Measurements from ENCODE around the gene DDRGK1.
A peak's percentile ranks its signal among the peaks of the same experiment; 100 is the strongest.
"Not testable (repeated sequence)": the region's sequence is repeated elsewhere in the genome, so short reads cannot be mapped to it uniquely, and the experiment has no call there.

Gene DDRGK1

DNA sequence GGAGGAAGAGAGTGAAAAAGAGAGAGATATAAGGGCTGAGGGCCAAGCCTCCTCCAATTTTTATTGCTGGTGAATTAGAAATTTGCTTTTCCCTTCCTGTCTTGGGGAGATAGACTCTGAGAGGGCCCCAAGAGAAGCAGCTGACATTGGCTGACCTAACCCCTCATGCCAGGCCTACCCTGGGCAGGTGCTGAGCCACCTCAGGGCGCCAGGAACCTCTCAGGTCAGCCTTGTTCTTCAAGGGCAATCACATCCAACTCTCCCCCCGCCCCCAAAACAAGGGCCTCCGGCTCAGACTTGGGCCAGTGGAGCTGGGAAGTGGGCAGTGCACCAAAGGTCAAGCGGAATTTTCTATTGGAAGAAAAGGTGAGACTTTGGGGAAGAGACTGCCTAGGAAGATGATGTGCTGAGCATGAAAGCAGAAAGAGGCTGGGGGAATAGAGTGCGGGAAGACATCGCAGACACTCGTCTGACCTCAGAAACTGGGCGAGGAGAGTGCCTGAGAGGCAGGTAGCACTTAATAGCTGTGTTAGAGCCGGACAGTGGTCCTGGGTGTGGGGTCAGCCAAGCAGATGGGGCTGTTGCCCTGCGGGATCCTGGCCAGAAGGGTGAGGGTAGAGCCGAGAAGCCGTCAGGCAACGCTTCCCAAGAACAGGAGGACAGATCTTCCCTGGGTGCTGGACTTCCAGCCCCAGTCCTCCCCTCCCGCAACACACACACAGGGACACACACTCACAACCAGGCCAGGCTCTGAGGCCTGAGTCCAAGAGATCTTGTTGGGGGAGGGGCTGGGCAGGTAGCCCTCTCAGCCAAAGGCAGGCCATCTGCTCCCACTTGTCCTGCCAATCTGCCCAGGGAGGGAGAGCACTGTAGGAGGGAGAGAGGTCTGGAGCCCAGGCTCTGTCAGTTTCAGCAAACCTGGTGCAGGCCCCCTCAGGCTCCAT lies 41.1 kb downstream of the DDRGK1 start:
- DNase-seq, result no peak

DNA sequence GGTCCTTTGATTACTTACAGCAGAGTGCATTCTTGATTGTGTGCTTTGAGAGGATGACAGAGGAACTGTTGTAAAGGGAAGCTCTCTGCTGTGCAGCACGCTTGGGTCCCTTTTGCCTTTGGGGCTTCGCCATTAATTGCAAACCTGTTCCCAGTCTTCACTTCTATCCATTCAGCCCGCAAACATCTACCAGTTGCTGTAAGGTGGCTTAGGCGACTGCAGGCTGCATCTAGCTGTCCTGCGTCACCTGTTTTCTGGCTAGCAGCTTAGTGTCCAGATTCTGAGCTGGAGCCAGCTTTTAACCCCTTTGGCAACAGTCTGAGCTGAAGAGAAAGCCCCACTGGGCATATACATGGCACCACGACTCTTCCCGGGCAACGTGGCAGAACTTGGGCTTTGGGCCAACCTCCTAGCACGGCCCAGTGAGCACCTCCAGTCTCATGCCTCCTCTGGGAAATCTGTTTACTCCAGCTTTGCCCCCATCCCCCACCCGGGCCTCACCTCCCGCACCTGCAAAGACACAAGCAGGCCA lies 42.3 kb downstream of the DDRGK1 start:
- no peak for DNase-seq

DNA sequence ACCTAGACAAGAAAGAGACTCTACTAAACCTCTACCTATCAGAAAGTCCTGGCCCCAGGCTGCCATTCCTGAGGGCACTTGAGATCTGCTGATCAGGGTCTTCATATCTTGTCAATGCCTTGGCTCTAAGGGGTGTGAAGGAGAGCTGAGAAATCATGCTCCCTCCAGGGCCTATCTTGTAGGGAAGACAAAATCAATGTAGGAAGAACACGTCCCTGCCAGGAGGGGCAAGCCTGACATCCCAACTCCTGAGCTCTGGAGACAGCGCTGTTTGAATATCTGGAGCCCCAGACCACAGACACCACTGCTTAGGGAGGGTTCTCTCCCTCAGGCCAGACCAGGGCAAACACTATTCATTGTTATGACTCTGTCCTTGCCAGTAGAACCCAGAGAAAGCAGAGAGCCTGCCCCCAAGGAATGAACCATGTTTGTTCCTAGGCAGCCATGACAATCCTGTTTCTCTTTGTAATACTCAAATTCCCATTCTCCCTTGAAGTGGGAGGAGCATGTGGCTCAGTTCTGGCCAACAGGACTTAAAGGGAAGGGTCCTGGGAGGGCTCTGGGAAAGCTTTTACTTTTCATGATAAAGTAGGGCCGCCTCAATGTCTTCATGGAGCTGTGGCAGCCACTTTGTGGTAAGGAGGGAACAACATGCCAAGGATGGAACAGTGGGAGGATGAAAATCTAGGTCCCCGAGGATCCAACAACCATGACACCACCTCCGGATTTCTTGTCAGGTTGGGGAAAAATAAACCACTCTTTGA lies 43.0 kb downstream of the DDRGK1 start:
- no peak for DNase-seq

DNA sequence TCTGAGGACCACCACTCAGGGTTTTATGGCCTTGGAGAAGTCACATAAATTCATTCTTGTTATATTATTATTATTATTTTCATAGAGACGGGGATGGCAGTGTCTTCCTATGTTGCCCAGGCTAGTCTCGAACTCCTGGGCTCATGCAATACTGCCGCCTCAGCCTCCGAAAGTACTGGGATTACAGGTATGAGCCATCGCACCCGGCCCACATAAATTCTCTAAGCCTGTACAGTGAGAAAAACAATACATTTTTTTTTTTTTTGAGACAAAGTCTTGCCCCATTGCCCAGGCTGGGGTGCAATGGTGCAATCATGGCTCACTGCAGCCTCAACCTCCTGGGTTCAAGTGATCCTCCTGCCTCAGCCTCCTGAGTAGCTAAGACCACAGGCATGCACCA lies 44.1 kb downstream of the DDRGK1 start:
- peak in 1 of 2 experiments; percentile 23 for DNase-seq

DNA sequence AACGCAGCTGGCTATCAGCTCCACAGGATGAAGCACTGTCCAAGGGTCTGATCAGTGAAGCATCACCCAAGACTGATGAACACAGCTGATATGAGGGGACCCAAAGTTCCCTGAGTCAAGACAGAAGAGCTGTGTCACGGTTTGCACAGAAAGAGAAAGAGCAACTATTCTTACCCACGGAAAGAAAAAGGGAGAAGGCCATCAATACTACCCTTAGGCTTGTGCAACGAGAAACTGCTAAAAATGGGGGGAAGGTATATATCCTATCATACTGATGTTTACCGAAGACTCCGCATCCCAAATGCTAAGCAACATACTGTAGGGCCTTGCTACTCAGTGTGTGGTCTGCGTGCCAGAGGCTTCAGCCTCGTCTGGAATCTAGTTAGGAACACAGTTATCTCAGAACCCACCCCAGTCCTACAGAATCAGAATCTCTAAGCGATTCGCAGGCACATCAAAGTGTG lies 45.5 kb downstream of the DDRGK1 start:
- DNase-seq, result no peak

DNA sequence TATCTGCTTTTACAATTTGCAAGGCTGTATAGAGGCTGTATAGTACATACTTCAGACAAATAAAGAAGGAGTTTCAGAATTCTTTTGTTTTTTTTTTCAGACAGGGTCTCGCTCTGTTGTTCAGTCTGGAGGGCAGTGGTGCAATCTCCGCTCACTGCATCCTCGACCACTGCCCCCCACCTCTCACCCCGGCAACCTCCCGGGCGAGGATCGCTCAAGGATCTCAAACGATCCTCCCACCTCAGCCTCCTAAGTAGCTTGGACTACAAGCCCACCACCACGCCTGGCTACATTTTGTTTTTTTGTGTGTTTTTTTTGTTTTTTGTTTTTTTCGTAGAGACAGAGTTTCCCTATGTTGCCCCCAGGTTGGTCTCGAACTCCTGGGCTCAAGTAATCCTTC lies 46.7 kb downstream of the DDRGK1 start:
- DNase-seq, result no peak

DNA sequence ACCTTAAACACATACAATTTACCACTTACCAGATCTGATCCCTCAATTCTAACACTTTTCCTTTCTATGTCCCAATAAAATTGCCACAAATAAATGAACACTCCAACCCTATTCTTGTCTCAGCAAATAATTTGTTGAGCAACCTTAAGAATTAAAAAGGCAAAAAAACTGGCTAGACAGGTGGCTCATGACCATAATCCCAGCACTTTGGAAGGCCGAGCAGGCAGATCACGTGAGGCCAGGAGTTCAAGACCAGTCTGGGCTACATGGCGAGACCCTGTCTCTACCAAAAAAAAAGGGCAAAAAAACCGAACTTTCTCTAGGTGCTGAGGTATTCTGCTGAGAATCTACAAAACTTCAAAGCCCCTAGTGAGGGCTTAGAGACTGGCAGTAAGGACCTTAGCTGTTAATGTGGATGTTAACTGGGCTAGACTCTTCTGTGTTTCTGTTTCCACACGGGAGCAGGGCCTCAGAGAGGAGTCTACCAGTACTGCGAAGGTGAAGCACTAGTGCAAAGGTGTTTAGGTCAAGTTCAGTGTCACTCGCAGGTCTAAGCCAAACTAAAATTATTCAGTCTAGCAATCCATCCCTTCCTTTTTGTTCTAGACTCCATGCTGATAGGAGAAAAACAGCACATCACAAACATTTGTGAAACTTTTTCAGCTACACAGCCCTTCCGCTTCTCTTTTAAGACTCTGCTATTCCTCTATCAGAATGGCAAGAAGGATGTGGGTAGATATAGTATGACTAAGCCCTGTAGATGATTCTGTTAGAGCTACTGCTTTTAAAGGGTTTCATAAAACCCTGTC lies 47.5 kb downstream of the DDRGK1 start:
- no peak for DNase-seq

DNA sequence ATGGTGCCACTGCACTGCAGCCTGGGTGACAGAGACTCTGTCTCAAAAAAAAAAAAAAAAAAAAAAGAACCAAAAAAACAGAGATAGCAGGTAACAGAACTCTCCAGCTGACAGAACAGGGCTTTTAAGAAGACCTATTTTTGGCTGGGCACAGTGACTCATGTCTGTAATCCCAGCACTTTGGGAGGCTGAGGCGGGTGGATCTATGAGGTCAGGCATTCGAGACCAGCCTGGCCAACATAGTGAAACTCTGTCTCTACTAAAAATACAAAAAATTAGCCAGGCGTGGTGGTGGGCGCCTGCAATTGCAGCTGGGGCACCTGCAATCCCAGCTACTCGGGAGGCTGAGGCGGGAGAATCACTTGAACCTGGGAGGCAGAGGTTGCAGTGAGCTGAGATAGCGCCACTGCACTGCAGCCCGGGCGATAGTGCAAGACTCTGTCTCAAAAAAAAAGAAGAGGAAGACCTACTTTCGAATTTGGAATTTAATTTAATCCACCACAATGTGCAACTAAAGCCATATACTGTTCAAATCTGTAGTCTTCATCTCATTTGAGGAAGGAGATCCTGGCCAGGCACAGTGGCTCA lies 52.3 kb downstream of the DDRGK1 start:
- not testable (repeated sequence) for DNase-seq

DNA sequence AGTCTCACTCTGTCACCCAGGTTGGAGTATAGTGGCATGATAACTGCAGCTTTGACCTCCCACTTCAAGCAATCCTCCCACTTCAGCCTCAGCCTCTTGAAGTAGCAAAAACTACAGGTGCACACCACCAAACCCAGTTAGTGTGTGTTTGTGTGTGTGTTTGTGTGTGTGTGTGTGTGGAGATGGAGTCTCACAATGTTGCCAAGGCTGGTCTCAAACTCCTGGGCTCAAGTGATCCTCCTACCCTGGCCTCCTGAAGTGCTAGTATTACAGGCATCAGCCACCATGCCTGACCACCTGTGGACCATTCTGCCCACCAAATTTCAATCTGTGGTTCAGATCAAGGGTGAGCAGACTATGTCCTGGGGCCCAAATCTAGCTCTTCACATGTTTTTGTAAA lies 53.6 kb downstream of the DDRGK1 start:
- no peak for DNase-seq

DNA sequence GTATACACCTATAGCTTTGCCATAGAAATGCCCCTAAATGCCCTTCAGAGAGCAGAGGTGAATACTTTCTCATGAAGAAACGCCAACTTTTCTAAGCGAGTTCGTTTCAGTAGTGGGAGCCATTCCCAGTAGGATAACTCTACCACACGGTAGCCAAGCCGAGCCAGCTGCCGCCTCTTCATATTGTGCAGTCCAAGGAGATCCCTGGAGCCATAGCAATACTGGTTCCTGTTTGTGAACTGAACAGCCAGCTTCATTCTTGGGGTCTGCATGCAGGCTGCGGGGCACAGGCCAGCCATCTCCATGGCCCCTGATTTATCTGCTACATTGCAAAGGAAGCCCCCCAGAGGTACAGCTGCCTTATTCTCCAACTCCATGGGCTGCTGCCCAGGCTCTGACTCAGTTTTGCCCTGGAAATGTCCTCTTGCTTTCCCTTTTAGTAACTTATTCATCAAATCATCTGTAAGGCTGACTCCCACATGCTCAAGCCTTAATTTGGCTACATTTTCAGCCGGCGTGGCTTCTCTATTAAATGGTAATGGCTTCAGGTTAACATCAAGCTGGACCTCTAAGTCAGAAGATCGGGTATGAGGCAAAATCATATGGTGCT lies 57.6 kb downstream of the DDRGK1 start:
- no peak for DNase-seq

DNA sequence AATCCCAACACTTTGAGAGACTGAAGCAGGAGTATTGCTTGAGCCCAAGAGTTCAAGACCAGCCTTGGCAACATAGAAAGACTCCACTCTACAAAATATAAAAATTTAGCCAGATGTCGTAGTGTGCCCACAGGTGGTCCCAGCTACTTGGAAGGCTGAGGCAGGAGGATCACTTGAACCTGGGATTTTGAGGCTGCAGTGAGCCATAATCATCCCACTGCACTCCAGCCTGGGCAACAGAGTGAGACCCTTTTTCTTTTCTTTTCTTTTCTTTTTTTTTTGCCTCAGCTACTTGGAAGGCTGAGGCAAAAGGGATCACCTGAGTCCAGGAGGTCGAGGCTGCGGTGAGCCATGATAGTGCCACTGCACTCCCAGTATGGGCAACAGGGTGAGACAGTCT lies 62.7 kb downstream of the DDRGK1 start:
- no peak for DNase-seq

All from activated CD4-positive, alpha-beta T cell treated with anti-CD3 and anti-CD28 coated beads, Interleukin-2, amount 50 U/mL, for 48 hours (primary cell).